Stimulated activated CD4-positive, alpha-beta T cell treated with anti-CD3 and anti-CD28 coated beads, Interleukin-2, amount 100 ng/mL, for 48 hours (primary cell): ENCODE measurements around the gene HOXB13.
"Not testable (repeated sequence)": the region's sequence is repeated elsewhere in the genome, so short reads cannot be mapped to it uniquely, and the experiment has no call there.

Source experiments
- DNase-seq, 2 donors: peaks; one replicate each; pipeline ENCODE4 v3.0.0-alpha.2; 2020

Gene HOXB13

GRCh38 chr17:48726114-48726915, 2.2 kb downstream of the HOXB13 start:
- no peak for DNase-seq

GRCh38 chr17:48725288-48726064, 3.1 kb downstream of the HOXB13 start:
- no peak for DNase-seq

DNA sequence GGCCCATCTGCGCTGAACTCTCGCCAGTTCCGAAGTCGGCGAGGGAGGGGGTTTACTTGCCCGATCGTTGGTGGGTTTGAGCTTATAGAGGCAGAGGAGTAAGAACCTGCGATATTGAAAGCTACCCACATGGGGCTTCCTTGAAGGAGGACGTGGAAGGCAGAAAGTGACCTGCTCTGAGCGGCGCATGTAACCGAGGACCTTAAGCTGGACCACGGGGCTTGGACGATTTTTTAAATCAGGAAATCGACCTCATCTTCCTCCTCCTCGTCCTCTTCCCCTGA, 3.6 kb downstream of the HOXB13 start:
- DNase-seq: no peak

DNA sequence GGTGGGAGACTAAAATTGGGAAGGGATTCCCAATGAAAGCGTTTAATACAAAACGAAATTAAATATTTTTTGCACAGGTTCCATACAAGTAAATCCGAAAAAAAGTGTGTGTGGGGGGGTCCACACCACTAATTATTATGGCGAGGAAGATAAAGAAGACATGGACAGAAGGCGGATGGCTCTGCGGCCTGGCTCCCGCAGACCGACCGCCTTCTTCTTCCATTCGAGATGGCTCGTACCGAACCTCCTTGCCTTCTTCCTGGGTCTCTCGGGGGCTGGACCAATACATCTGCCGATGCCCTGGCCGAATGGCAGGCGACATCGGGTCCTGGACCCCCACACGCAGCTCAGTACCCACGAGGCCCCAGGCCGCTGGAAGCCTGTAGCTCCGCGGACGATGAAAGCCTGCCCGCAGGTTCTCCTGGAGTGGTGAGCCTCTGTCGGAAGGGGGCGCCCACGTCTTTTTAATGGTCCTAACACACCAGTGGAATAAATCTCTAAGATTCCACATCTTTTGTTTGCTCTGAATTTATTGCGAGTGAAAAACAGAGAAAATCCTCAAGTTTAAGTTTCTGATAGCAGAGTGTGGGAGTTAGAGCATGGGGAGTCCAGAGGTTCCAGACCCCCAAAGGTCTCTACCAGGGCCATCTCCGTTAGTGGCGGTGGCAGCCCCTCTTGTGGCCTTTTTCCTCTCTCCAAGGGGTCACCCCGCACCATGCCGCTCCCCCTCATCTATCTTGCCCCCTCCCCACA, 4.1 kb downstream of the HOXB13 start:
- DNase-seq: peak; percentile 74 to 83

DNA sequence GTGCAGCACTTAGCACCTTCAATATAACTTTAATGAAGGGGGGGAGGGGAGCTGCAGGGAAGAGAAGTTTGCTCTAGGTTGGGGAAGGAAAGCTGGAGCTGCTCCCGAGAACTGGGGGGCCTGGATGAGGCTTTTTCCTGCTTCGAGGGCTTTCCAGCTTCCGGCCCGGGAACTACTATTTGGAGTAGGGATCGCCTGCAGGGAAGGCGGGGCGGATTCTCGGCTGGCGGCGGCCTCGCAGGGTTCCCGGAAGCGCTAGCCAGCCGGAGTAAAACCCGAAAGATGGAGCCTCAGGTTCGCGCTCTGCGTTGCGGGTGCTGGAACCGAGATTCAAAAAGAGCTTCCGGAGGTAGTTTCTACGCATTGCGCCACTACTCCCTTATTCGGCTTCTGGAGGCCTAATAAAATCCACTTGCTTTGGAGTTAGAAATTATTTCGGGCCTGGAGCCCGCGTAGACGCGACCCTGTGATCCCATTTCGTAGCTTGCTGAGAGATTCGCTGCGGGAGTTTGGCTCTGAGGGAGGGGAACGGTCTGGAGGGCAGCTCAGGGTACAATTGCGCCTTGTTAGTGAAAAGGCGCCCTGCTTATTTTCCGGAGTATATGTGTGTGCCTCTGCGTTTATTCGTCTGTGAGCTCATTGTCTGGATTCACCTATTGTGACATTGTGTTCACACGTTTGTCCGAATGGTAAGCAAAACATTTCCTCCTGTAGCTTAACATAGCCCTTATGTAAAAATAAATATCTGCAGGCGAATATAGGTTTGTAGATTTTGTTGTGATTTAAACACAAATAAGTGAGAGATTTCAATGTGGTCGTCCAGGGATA, 4.9 kb downstream of the HOXB13 start:
- no peak for DNase-seq

- no peak for DNase-seq
These were observed 5.6 kb downstream of the HOXB13 start, which contains the start of gene PRAC2 for GRCh38 chr17:48722915-48723422. Gene PRAC2, plus strand, starts transcription at chr17:48723185. Its CDS starts 1,226 bp downstream, at chr17:48724411.

GRCh38 chr17:48722201-48722907, 6.2 kb downstream of the HOXB13 start, which contains the start of gene PRAC1:
Gene PRAC1, minus strand, starts transcription at chr17:48722518. Its CDS starts 126 bp downstream, at chr17:48722392.
- DNase-seq: no peak

DNA sequence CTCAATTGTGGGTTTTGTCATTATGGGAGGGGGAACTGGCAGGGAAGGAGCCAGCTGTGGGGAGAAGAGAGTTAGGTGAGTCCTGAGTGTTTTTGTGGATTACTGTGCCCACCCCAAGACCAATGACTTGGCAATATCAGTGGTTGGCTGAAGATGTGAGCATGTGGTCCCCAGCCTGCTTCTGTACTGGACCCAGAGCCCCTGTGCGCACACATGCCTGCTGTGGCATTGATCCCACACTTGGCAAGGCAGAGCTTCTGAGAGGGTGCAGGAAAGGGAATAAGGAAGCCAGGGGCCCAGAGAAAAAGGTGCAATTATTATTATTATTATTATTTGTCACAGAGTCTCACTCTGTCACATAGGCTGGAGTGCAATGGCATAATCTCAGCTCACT, 7.5 kb downstream of the HOXB13 start:
- no peak for DNase-seq

DNA sequence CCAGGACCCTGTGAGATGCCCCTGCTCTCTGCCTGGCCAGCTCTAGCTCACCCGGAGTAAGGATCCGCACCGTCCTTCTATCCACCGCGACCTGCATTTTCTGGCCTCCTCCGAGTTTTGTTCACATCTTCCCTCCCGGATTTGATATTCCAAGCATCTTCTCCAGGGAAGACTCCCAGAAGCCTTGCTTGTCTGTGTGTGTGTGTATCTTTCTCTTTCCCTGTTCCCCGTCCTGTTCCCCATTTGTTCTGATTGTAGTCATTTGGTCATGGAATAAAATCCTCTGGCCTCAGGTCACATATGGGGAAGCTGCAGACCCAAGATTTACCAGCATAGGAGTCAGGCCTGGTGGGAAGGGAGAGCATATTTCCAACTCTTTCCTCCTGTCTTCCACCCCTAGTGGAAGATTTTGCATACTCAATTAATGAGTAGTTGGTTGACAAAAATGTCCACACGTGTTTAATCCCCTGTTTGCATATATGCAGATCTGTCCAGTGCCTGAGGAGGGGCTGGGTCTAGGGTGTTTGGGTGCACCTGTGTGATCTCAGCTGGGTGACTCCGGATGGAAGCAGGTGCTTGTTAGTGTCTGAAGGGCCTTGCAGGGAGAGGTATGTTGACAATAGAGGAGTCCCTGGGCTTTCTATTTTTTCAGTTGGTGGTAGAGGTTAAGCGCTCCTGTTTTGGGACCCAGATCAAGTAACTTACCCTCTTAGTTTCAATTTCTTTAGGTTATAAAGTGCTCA, 8.1 kb downstream of the HOXB13 start:
- DNase-seq: no peak

DNA sequence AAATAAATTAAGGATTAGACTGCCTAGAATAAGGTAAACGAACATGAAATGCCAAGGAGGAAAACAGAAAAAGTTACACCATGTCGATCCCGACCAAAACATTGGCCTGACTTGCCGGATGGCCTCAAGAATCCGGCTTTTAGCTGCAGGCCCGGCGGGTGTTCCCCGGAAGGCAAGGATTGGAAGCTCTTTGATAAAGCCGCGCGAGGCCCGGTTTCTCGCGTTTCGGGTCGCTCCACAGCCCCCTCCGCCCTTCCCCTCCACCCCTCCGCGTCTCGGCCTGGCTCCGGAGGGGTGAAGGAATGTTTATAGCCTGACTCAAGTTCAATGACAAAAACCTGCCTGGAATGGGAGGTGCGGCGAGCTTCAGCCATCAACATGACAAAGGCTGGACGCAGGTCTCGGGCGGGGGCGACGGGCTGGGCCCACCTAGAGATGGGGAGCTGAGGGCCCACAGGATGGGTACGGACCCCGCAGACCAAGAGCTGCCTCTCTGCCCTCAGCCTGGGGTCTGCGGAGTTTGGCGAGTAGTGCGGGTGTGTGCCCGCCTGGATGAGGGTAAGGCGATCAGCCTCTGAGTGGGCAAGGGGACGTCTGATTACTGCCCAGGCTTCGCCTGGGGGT, 8.8 kb downstream of the HOXB13 start:
- no peak for DNase-seq

- no peak for DNase-seq
These were observed 9.5 kb downstream of the HOXB13 start for GRCh38 chr17:48718761-48719641.

- no peak for DNase-seq
These were observed 10.3 kb downstream of the HOXB13 start for GRCh38 chr17:48718227-48718760.

- DNase-seq: no peak
These were observed 11.0 kb downstream of the HOXB13 start for GRCh38 chr17:48717367-48718226.

DNA sequence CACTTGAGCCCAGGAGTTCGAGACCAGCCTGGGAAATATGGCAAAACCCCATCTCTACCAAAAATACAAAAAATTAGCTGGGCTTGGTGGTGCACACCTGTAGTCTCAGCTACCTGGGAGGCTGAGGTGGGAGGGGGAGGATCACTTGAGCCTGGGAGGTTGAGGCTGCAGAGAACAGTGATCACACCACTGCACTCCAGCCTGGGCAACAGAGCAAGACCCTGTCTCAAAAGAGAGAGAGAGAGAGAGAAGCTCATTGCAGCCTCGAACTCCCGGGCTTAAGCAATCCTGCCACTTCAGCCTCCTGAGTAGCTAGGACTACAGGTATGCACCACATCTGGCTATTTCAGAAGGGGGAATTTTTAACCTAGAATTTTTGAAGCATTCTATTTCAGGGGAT, 12.0 kb downstream of the HOXB13 start:
- not testable (repeated sequence) for DNase-seq

DNA sequence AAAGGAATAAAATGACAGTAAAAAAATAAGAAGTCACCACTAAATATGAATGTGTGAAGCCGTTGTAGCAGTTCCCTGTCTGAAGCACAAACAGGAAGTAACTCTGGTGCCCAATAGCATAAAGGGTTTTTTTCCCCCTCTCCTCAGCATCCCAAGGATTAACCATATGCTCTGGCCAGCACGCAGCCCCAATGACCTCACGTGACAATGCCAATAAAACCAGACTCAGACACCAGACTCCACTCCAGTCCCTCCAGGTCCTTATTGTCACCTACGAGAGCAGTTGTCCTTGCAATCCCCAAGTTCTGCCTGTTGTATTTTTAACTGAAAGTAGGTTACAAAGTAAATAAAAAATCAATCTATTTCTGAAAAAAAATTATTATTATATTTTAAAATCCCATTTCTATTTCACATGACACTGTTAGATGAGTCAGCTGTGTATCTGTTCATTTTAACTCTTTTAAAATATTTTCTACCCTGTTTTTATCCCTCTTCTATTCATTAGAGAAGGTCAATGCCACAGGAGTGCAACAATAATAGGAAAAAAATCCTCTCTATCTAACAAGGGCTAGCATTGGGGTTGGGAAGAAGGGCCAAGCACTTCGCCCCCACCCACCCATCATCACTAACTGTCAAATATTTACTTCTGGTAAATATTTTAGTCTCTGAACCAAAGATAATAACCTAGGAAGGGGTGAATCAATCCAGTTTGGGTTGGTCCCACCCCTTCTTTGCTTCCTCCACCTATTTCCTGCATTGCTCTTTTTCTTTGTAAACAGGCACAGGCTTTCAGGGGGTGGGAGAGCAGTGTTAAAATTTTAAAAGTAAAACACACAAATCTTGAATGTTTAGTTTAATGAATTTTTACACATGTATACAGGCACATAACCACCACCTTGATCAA, 12.8 kb downstream of the HOXB13 start:
- no peak for DNase-seq

DNA sequence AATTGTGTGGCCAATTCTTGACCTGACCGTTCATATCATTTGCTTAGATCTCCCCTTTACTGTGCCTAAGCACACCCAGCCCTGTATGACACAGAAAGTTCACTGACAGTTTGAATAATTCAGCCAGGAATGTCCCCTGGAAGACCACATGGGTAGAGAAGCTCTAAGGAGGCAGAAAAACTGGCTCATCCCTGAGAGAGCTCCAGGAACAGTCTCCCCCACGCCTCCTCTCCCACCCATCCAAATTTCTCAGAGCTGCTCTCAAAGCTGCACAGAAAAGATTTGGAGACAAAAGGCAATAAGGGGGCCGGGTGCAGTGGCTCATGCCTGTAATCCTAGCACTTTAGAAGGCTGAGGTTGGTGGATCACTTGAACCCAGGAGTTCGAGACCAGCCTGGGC, 17.4 kb downstream of the HOXB13 start:
- DNase-seq: no peak
